ENCODE data around the gene MS4A15. TPM values are rescaled to one million over a fixed set of nuclear protein-coding genes. Genes with fewer than 3 reads are reported as not detected.

Gene MS4A15
- total and polyA plus RNA-seq, 2 donors (not counting 1 experiment from before 2014, with no cell fraction given) = not detected

- WGBS (ENCODE audit: insufficient coverage) = 78% methylated on average over 6 of the region's 6 CpGs
- H3K79me2 ChIP-seq (ENCODE audit: control insufficient read depth, insufficient read depth, low read length) = no peaks in the 10 kb centered on the region
- no peaks in the 10 kb centered on the region for H3K9me3 ChIP-seq (ENCODE audit: control extremely low read depth in 1 of 3, control insufficient read depth in 2 of 3, insufficient read depth in 1 of 3, low read length in 2 of 3)
- no peak overlapping the region for H3K4me3 ChIP-seq (ENCODE audit: control extremely low read depth in 1 of 5, extremely low read depth in 1 of 5, insufficient read depth in 1 of 5, low read depth in 2 of 5, low read length in 4 of 5)
- H3K27ac ChIP-seq (ENCODE audit: low read length in 2 of 2) = no peak overlapping the region
- H3K4me3 Mint-ChIP-seq = no peak overlapping the region
- no peak overlapping the region for H2AFZ ChIP-seq (ENCODE audit: insufficient read depth, low read depth, low read length, poor library complexity, severe bottlenecking)
- no peaks in the 10 kb centered on the region for H4K20me1 ChIP-seq (ENCODE audit: control insufficient read depth, insufficient read depth, low read length, poor library complexity, severe bottlenecking)
- peaks cover 6% of the 10 kb centered on the region for H3K27me3 Mint-ChIP-seq
- DNase-seq (no peak), ATAC-seq (ENCODE audit: low read depth) (no peak)
- CTCF ChIA-PET = interaction anchor here (0.5 kb wide), 1 partner anchor 30 kb away, joined by 5 read pairs; the partner anchor contains the start of gene PTGDR2
- intact Hi-C loops (cut with micrococcal nuclease) = no loop called here
- no peak for TF ChIP-seq EZH2 (IDR thresholded peaks at IDR 0.05; ENCODE audit: borderline replicate concordance, insufficient read depth, low read depth, low read length, poor library complexity, severe bottlenecking)
- no peak for TF ChIP-seq CTCF (IDR thresholded peaks at IDR 0.05)
- peaks cover 0 to 3% of the 10 kb centered on the region in 2 donors for H3K4me1 ChIP-seq (ENCODE audit: control insufficient read depth in 2 of 2, insufficient read depth in 2 of 2, low read length in 2 of 2)
- H3K9me3 Mint-ChIP-seq (ENCODE audit: insufficient read depth) = no peaks in the 10 kb centered on the region
- H3K4me2 ChIP-seq (replicated peaks; ENCODE audit: low read depth, low read length, poor library complexity, severe bottlenecking) = no peak overlapping the region
- no peak overlapping the region for H3K27ac Mint-ChIP-seq
- POLR2A ChIA-PET = no interaction called here
- H3K9ac ChIP-seq (ENCODE audit: low read length) = no peak overlapping the region
- H3K27me3 ChIP-seq (replicated peaks in 1 of 4; ENCODE audit: control extremely low read depth in 1 of 4, control insufficient read depth in 3 of 4, insufficient read depth in 4 of 4, low read length in 3 of 4) = no peaks in the 10 kb centered on the region
- H3K4me1 Mint-ChIP-seq = no peaks in the 10 kb centered on the region
- no peaks in the 10 kb centered on the region for H3K36me3 ChIP-seq (replicated peaks in 1 of 2; ENCODE audit: control extremely low read depth in 1 of 2, control insufficient read depth in 1 of 2, extremely low read depth in 1 of 2, insufficient read depth in 2 of 2, low read length in 1 of 2)
Observed at GRCh38 chr11:60825790-60826189, 69.1 kb downstream of the MS4A15 start.

Other genes with a start within 250 kb of the MS4A15 start
- not detected in 2 replicates for gene MS4A13, start 241.5 kb upstream of the MS4A15 start, total RNA-seq
- gene MS4A13, start 241.5 kb upstream of the MS4A15 start, polyA plus RNA-seq = not detected in 2 replicates
- gene MS4A8, start 57.3 kb upstream of the MS4A15 start, total RNA-seq = not detected in 2 replicates
- not detected in 2 replicates for gene MS4A8, start 57.3 kb upstream of the MS4A15 start, polyA plus RNA-seq
- gene MS4A18, start 32.1 kb upstream of the MS4A15 start, total RNA-seq = not detected in 2 replicates
- gene MS4A18, start 32.1 kb upstream of the MS4A15 start, polyA plus RNA-seq = not detected in 2 replicates
- not detected in 2 replicates for gene MS4A10, start 28.5 kb downstream of the MS4A15 start, total RNA-seq
- not detected in 2 replicates for gene MS4A10, start 28.5 kb downstream of the MS4A15 start, polyA plus RNA-seq
- 9.5 and 10.5 TPM in 2 replicates for gene CCDC86, start 85.2 kb downstream of the MS4A15 start, total RNA-seq
- 9.6 and 12.4 TPM in 2 replicates for gene CCDC86, start 85.2 kb downstream of the MS4A15 start, polyA plus RNA-seq
- 0.27 TPM in 1 of 2 replicates, not detected in the other for gene PTGDR2, start 99.1 kb downstream of the MS4A15 start, total RNA-seq
- gene PTGDR2, start 99.1 kb downstream of the MS4A15 start, polyA plus RNA-seq = 0.03 and 0.04 TPM in 2 replicates
- not detected in 2 replicates for gene ZP1, start 110.7 kb downstream of the MS4A15 start, total RNA-seq
- gene ZP1, start 110.7 kb downstream of the MS4A15 start, polyA plus RNA-seq = 0.06 TPM in 1 of 2 replicates, not detected in the other
- gene PRPF19, start 149.7 kb downstream of the MS4A15 start, total RNA-seq = 80.4 and 89.9 TPM in 2 replicates
- 24.3 and 41.8 TPM in 2 replicates for gene PRPF19, start 149.7 kb downstream of the MS4A15 start, polyA plus RNA-seq
- gene TMEM109, start 157.3 kb downstream of the MS4A15 start, total RNA-seq = 81.7 and 99.4 TPM in 2 replicates
- gene TMEM109, start 157.3 kb downstream of the MS4A15 start, polyA plus RNA-seq = 19.3 and 32.0 TPM in 2 replicates
- 11.3 and 13.8 TPM in 2 replicates for gene TMEM132A, start 167.6 kb downstream of the MS4A15 start, total RNA-seq
- gene TMEM132A, start 167.6 kb downstream of the MS4A15 start, polyA plus RNA-seq = 0.89 and 1.2 TPM in 2 replicates
- 91.4 and 93.0 TPM in 2 replicates for gene SLC15A3, start 195.3 kb downstream of the MS4A15 start, total RNA-seq
- gene SLC15A3, start 195.3 kb downstream of the MS4A15 start, polyA plus RNA-seq = 45.9 and 61.5 TPM in 2 replicates
- 9.3 and 10.5 TPM in 2 replicates for gene CD6, start 214.8 kb downstream of the MS4A15 start, total RNA-seq
- gene CD6, start 214.8 kb downstream of the MS4A15 start, polyA plus RNA-seq = 13.6 and 13.7 TPM in 2 replicates

All from B cell (primary cell).